MM.1S (cell line): ENCODE measurements around the gene TMX4.

Source experiments
- DNase-seq: peaks from one replicate; pipeline ENCODE4 v3.0.0-alpha.2; 2015
- H2AFZ ChIP-seq: fragments of 300-600 bp; sonication (generic); 2 replicates; pipeline ENCODE4 v1.6.0; 2016; ENCODE audit warnings: antibody characterized with exemption, low read length
- H3F3A ChIP-seq: fragments of 300-600 bp; sonication (generic); 2 replicates; pipeline ENCODE4 v1.6.1; 2016; ENCODE audit warnings: mild to moderate bottlenecking, antibody characterized with exemption, low read length, moderate library complexity, mixed read lengths; ENCODE audit not compliant: insufficient read depth
- H3K27ac ChIP-seq: fragments of 300-600 bp; sonication (generic); 2 replicates; pipeline ENCODE4 v1.5.1; 2016; ENCODE audit warnings: mild to moderate bottlenecking, low read length
- H3K27me3 ChIP-seq: fragments of 300-600 bp; sonication (generic); replicated peaks from 2 replicates; pipeline ENCODE4 v1.6.0; 2016; ENCODE audit warnings: low read length; ENCODE audit not compliant: insufficient read depth
- H3K36me3 ChIP-seq: fragments of 300-600 bp; sonication (generic); replicated peaks from 2 replicates; pipeline ENCODE4 v1.6.1; 2016; ENCODE audit warnings: mild to moderate bottlenecking, low read length, mixed read lengths; ENCODE audit not compliant: insufficient read depth
- H3K4me1 ChIP-seq: fragments of 300-600 bp; sonication (generic); 2 replicates; pipeline ENCODE4 v1.6.1; 2016; ENCODE audit warnings: low read length, mixed read lengths
- H3K4me2 ChIP-seq: fragments of 300-600 bp; sonication (generic); 2 replicates; pipeline ENCODE4 v1.6.0; 2016; ENCODE audit warnings: low read depth, low read length
- H3K4me3 ChIP-seq: fragments of 300-600 bp; sonication (generic); 2 replicates; pipeline ENCODE4 v1.5.1; 2016; ENCODE audit warnings: low read length, mixed read lengths
- H3K79me2 ChIP-seq: fragments of 300-600 bp; sonication (generic); 2 replicates; pipeline ENCODE4 v1.6.1; 2016; ENCODE audit warnings: mixed run types, low read length, mixed read lengths
- H3K9ac ChIP-seq: fragments of 300-600 bp; sonication (generic); 2 replicates; pipeline ENCODE4 v1.6.1; 2016; ENCODE audit warnings: low read length, mixed read lengths
- H3K9me2 ChIP-seq: fragments of 300-600 bp; sonication (generic); replicated peaks from 2 replicates; pipeline ENCODE4 v1.6.1; 2016; ENCODE audit warnings: mild to moderate bottlenecking, low read length, mixed read lengths; ENCODE audit not compliant: insufficient read depth
- H3K9me3 ChIP-seq: fragments of 300-600 bp; sonication (generic); replicated peaks from 2 replicates; pipeline ENCODE4 v1.6.1; 2016; ENCODE audit warnings: mild to moderate bottlenecking, low read length, mixed read lengths; ENCODE audit not compliant: insufficient read depth
- H4K20me1 ChIP-seq: fragments of 300-600 bp; sonication (generic); 2 replicates; pipeline ENCODE4 v1.6.1; 2016; ENCODE audit warnings: mild to moderate bottlenecking, low read length, moderate library complexity, mixed read lengths; ENCODE audit not compliant: insufficient read depth
- EZH2 ChIP-seq: fragments of 300-600 bp; sonication (generic); optimal IDR thresholded peaks from 2 replicates; pipeline ENCODE3; 2017; ENCODE audit warnings: low read depth, mild to moderate bottlenecking, antibody characterized with exemption, low read length, mixed read lengths
- EZH2phosphoT487 ChIP-seq: fragments of 300-600 bp; sonication (generic); IDR thresholded peaks from 2 replicates; pipeline ENCODE4 v1.6.1; 2018; ENCODE audit warnings: antibody characterized with exemption, low read length
- TF ChIP-seq, protein P1 (sequence below): fragments of 300-600 bp; sonication (generic); IDR thresholded peaks from 2 replicates; pipeline ENCODE4 v1.5.1; 2016; ENCODE audit warnings: antibody characterized with exemption, low read length, mixed read lengths

Gene TMX4

GRCh38 chr20:8049310-8049709, 29.7 kb upstream of the TMX4 start:
- Histone ChIP-seq H3K9ac (no peak overlapping the region), H3K4me1 (no peaks in the 10 kb centered on the region), H2AFZ (no peak overlapping the region), H3K4me2 (no peak overlapping the region), H3K9me3 (no peaks in the 10 kb centered on the region), H3K79me2 (no peaks in the 10 kb centered on the region), H4K20me1 (no peaks in the 10 kb centered on the region), H3F3A (no peaks in the 10 kb centered on the region), H3K4me3 (no peak overlapping the region), H3K9me2 (no peaks in the 10 kb centered on the region), H3K27ac (no peak overlapping the region), H3K27me3 (no peaks in the 10 kb centered on the region), H3K36me3 (no peaks in the 10 kb centered on the region)
- TF ChIP-seq EZH2: no peak
- TF ChIP-seq, protein P1, sequence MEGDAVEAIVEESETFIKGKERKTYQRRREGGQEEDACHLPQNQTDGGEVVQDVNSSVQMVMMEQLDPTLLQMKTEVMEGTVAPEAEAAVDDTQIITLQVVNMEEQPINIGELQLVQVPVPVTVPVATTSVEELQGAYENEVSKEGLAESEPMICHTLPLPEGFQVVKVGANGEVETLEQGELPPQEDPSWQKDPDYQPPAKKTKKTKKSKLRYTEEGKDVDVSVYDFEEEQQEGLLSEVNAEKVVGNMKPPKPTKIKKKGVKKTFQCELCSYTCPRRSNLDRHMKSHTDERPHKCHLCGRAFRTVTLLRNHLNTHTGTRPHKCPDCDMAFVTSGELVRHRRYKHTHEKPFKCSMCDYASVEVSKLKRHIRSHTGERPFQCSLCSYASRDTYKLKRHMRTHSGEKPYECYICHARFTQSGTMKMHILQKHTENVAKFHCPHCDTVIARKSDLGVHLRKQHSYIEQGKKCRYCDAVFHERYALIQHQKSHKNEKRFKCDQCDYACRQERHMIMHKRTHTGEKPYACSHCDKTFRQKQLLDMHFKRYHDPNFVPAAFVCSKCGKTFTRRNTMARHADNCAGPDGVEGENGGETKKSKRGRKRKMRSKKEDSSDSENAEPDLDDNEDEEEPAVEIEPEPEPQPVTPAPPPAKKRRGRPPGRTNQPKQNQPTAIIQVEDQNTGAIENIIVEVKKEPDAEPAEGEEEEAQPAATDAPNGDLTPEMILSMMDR: no peak
- no peak for TF ChIP-seq EZH2phosphoT487
- no peak for DNase-seq

DNA sequence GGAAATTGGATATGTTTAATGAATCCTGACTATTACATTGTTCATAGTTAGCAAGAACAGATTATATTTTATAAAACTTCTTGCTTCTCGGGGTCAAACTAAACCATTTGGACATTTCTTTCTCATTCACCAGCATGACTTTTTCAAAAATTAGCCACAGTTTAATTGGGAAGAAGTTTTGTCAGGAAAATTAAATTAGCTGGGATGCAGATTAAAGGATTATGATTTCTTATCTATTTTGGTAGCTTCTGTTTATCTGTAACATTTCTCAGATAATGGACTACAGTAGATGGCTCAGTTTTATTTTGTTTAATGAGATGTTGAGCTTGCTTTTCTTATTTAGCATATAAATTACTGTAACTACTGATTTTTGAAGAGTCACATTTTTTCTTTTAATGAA, 26.4 kb upstream of the TMX4 start:
- no peaks in the 10 kb centered on the region for H3F3A ChIP-seq
- no peaks in the 10 kb centered on the region for H3K36me3 ChIP-seq
- H3K27ac ChIP-seq: no peak overlapping the region
- H3K4me1 ChIP-seq: no peaks in the 10 kb centered on the region
- no peak overlapping the region for H3K9ac ChIP-seq
- no peak for TF ChIP-seq EZH2phosphoT487
- no peak for TF ChIP-seq EZH2
- TF ChIP-seq, protein P1: no peak
- H3K79me2 ChIP-seq: no peaks in the 10 kb centered on the region
- no peaks in the 10 kb centered on the region for H3K9me3 ChIP-seq
- H3K27me3 ChIP-seq: no peaks in the 10 kb centered on the region
- H3K9me2 ChIP-seq: no peaks in the 10 kb centered on the region
- DNase-seq: no peak
- no peak overlapping the region for H2AFZ ChIP-seq
- H3K4me2 ChIP-seq: no peak overlapping the region
- H4K20me1 ChIP-seq: no peaks in the 10 kb centered on the region
- no peak overlapping the region for H3K4me3 ChIP-seq

- no peak overlapping the region for H3K9ac ChIP-seq
- no peaks in the 10 kb centered on the region for H4K20me1 ChIP-seq
- no peaks in the 10 kb centered on the region for H3F3A ChIP-seq
- H3K4me1 ChIP-seq: no peaks in the 10 kb centered on the region
- H3K9me2 ChIP-seq: no peaks in the 10 kb centered on the region
- H3K36me3 ChIP-seq: no peaks in the 10 kb centered on the region
- H3K79me2 ChIP-seq: no peaks in the 10 kb centered on the region
- no peaks in the 10 kb centered on the region for H3K9me3 ChIP-seq
- H2AFZ ChIP-seq: peak overlapping the region; percentile 46; the same call in 1 of the 2 replicates
- no peak for TF ChIP-seq EZH2phosphoT487
- TF ChIP-seq, protein P1: peak; percentile 51
- H3K4me2 ChIP-seq: peak overlapping the region; percentile 36; the same call in 1 of the 2 replicates
- no peak overlapping the region for H3K4me3 ChIP-seq
- H3K27ac ChIP-seq: no peak overlapping the region
- H3K27me3 ChIP-seq: no peaks in the 10 kb centered on the region
- peak; percentile 71 for DNase-seq
These were observed 24.2 kb upstream of the TMX4 start for GRCh38 chr20:8043687-8044282.
